Measurements from ENCODE around the gene ETV6.

GRCh38 chr12:11861155-11861863, 211.8 kb downstream of the ETV6 start:
- TF ChIP-seq, protein P1, sequence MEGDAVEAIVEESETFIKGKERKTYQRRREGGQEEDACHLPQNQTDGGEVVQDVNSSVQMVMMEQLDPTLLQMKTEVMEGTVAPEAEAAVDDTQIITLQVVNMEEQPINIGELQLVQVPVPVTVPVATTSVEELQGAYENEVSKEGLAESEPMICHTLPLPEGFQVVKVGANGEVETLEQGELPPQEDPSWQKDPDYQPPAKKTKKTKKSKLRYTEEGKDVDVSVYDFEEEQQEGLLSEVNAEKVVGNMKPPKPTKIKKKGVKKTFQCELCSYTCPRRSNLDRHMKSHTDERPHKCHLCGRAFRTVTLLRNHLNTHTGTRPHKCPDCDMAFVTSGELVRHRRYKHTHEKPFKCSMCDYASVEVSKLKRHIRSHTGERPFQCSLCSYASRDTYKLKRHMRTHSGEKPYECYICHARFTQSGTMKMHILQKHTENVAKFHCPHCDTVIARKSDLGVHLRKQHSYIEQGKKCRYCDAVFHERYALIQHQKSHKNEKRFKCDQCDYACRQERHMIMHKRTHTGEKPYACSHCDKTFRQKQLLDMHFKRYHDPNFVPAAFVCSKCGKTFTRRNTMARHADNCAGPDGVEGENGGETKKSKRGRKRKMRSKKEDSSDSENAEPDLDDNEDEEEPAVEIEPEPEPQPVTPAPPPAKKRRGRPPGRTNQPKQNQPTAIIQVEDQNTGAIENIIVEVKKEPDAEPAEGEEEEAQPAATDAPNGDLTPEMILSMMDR (IDR thresholded peaks at IDR 0.05) = no peak
- TF ChIP-seq POLR2A (IDR thresholded peaks at IDR 0.05) = no peak

All from vagina (tissue), 2 donors.